ENCODE measurements around the gene SLC25A30. TPM values are rescaled to one million over a fixed set of nuclear protein-coding genes. Genes with fewer than 3 reads are reported as not detected.
"Not testable (repeated sequence)": the region's sequence is repeated elsewhere in the genome, so short reads cannot be mapped to it uniquely, and the experiment has no call there.

The SLC25A30 gene
- total RNA-seq, 1 donor from 2014 or later: 13.4 TPM

GRCh38 chr13:45391926-45392325 lies 26.2 kb downstream of the SLC25A30 start:
- peaks cover 16% of the 10 kb centered on the region for H3K36me3 Mint-ChIP-seq (ENCODE audit: low read depth)
- DNase-seq (ENCODE audit: low spot score): no peak
- peaks cover 3% of the 10 kb centered on the region for H3K4me1 Mint-ChIP-seq (ENCODE audit: low read depth)
- no peaks in the 10 kb centered on the region for H3K27me3 Mint-ChIP-seq (ENCODE audit: low read depth)
- H3K4me3 Mint-ChIP-seq (ENCODE audit: unreplicated experiment): no peak overlapping the region
- TF ChIP-seq CTCF (IDR thresholded peaks at IDR 0.05): no peak
- H3K9me3 Mint-ChIP-seq (ENCODE audit: low read depth): no peaks in the 10 kb centered on the region
- no peak overlapping the region for H3K27ac Mint-ChIP-seq (ENCODE audit: unreplicated experiment)

- H3K4me3 Mint-ChIP-seq (ENCODE audit: unreplicated experiment); H3K27ac Mint-ChIP-seq (ENCODE audit: unreplicated experiment); DNase-seq (ENCODE audit: low spot score); H3K27me3 Mint-ChIP-seq (ENCODE audit: low read depth); H3K9me3 Mint-ChIP-seq (ENCODE audit: low read depth); H3K4me1 Mint-ChIP-seq (ENCODE audit: low read depth): not testable (repeated sequence)
- peaks cover 16% of the 10 kb centered on the region for H3K36me3 Mint-ChIP-seq (ENCODE audit: low read depth)
Observed at GRCh38 chr13:45391128-45391527, 27.0 kb downstream of the SLC25A30 start.

GRCh38 chr13:45390348-45390747 lies 27.8 kb downstream of the SLC25A30 start:
- not testable (repeated sequence) for H3K4me3 Mint-ChIP-seq (ENCODE audit: unreplicated experiment); DNase-seq (ENCODE audit: low spot score); H3K9me3 Mint-ChIP-seq (ENCODE audit: low read depth); H3K27me3 Mint-ChIP-seq (ENCODE audit: low read depth); H3K4me1 Mint-ChIP-seq (ENCODE audit: low read depth); H3K27ac Mint-ChIP-seq (ENCODE audit: unreplicated experiment)
- peaks cover 16% of the 10 kb centered on the region for H3K36me3 Mint-ChIP-seq (ENCODE audit: low read depth)

GRCh38 chr13:45388664-45389063 lies 29.5 kb downstream of the SLC25A30 start:
- H3K4me1 Mint-ChIP-seq (ENCODE audit: low read depth): no peaks in the 10 kb centered on the region
- TF ChIP-seq CTCF (IDR thresholded peaks at IDR 0.05): no peak
- no peaks in the 10 kb centered on the region for H3K9me3 Mint-ChIP-seq (ENCODE audit: low read depth)
- no peaks in the 10 kb centered on the region for H3K27me3 Mint-ChIP-seq (ENCODE audit: low read depth)
- no peak overlapping the region for H3K27ac Mint-ChIP-seq (ENCODE audit: unreplicated experiment)
- H3K36me3 Mint-ChIP-seq (ENCODE audit: low read depth): peaks cover 16% of the 10 kb centered on the region
- DNase-seq (ENCODE audit: low spot score): no peak
- H3K4me3 Mint-ChIP-seq (ENCODE audit: unreplicated experiment): no peak overlapping the region

GRCh38 chr13:45386892-45387575 lies 31.1 kb downstream of the SLC25A30 start:
- H3K9me3 Mint-ChIP-seq (ENCODE audit: low read depth); H3K4me3 Mint-ChIP-seq (ENCODE audit: unreplicated experiment); H3K27ac Mint-ChIP-seq (ENCODE audit: unreplicated experiment); H3K27me3 Mint-ChIP-seq (ENCODE audit: low read depth); DNase-seq (ENCODE audit: low spot score); H3K4me1 Mint-ChIP-seq (ENCODE audit: low read depth): not testable (repeated sequence)
- peaks cover 16% of the 10 kb centered on the region for H3K36me3 Mint-ChIP-seq (ENCODE audit: low read depth)

- Mint-ChIP-seq H3K4me1 (ENCODE audit: low read depth) (no peaks in the 10 kb centered on the region), H3K36me3 (ENCODE audit: low read depth) (peaks cover 15% of the 10 kb centered on the region), H3K27me3 (ENCODE audit: low read depth) (no peaks in the 10 kb centered on the region), H3K27ac (ENCODE audit: unreplicated experiment) (no peak overlapping the region), H3K4me3 (ENCODE audit: unreplicated experiment) (no peak overlapping the region), H3K9me3 (ENCODE audit: low read depth) (no peaks in the 10 kb centered on the region)
- TF ChIP-seq CTCF (IDR thresholded peaks at IDR 0.05): no peak
- no peak for DNase-seq (ENCODE audit: low spot score)
Observed at GRCh38 chr13:45385907-45386553, 32.1 kb downstream of the SLC25A30 start.

GRCh38 chr13:45385320-45385719 lies 32.9 kb downstream of the SLC25A30 start:
- no peaks in the 10 kb centered on the region for H3K9me3 Mint-ChIP-seq (ENCODE audit: low read depth)
- no peaks in the 10 kb centered on the region for H3K4me1 Mint-ChIP-seq (ENCODE audit: low read depth)
- peaks cover 10% of the 10 kb centered on the region for H3K36me3 Mint-ChIP-seq (ENCODE audit: low read depth)
- no peak for DNase-seq (ENCODE audit: low spot score)
- TF ChIP-seq CTCF (IDR thresholded peaks at IDR 0.05): no peak
- no peak overlapping the region for H3K4me3 Mint-ChIP-seq (ENCODE audit: unreplicated experiment)
- H3K27me3 Mint-ChIP-seq (ENCODE audit: low read depth): no peaks in the 10 kb centered on the region
- no peak overlapping the region for H3K27ac Mint-ChIP-seq (ENCODE audit: unreplicated experiment)
